GM12878 (cell line): ENCODE measurements around the gene CGGBP1. TPM values are rescaled to one million over a fixed set of nuclear protein-coding genes. Genes with fewer than 3 reads are reported as not detected.

Experiments
- ATAC-seq: fragments of 200-7000 bp; cut with Tn5 transposase; 3 replicates; pipeline ENCODE4 v1.9.1; 2020; ENCODE audit warnings: mild to moderate bottlenecking, moderate library complexity
- BruUV-seq: library from RNA; stranded (reverse); fragments of 400-500 nt; replicated peaks from 2 replicates; lab custom pipeline; 2021; lab: Mats Ljungman, UMichigan
- CTCF ChIA-PET: fragments of 300-600 bp; sonication (Branson Sonifier 250); formaldehyde crosslinking; extraction: SDS; loops from one replicate; lab custom pipeline; 2021; ENCODE audit warnings: inconsistent platforms; lab: Yijun Ruan, JAX
- POLR2A ChIA-PET: fragments of 350-600 bp; formaldehyde crosslinking; extraction: SDS; loops from one replicate; lab custom pipeline; 2021; ENCODE audit warnings: inconsistent platforms; lab: Charles Lee
- RAD21 ChIA-PET: fragments of 300-600 bp; sonication (Branson Sonifier 250); formaldehyde crosslinking; loops from one replicate; lab custom pipeline; 2023; ENCODE audit warnings: antibody characterized with exemption; ENCODE audit not compliant: unreplicated experiment; lab: Charles Lee
- SMC1A ChIA-PET: fragments of 300-600 bp; sonication (Branson Sonifier 250); formaldehyde crosslinking; loops from one replicate; lab custom pipeline; 2023; ENCODE audit not compliant: unreplicated experiment, uncharacterized antibody; lab: Charles Lee
- DNase-seq: peaks from one replicate; pipeline ENCODE4 v3.0.0-alpha.2; 2011; ENCODE audit warnings: low read depth, low spot score
- FAIRE-seq: peaks from 3 replicates; lab custom pipeline; 2011; peaks lifted over from hg19 to GRCh38; lab: Jason Lieb, UNC
- H2AFZ ChIP-seq: 2 replicates; pipeline ENCODE4 v1.6.0; 2011; ENCODE audit warnings: low read depth, low read length, control low read depth; ENCODE audit not compliant: control insufficient read depth
- H3K27ac ChIP-seq: 2 replicates; pipeline ENCODE4 v1.5.1; 2011; ENCODE audit warnings: control low read depth; ENCODE audit not compliant: control insufficient read depth, insufficient read depth
- H3K27me3 ChIP-seq, 2 experiments: replicated peaks in 1 of 2; 2 replicates each; pipeline versions ENCODE4 v1.6.0 to v1.6.1; 2011; ENCODE audit warnings: low read length in 1 of 2; ENCODE audit not compliant: control insufficient read depth in 2 of 2, insufficient read depth in 2 of 2
- H3K36me3 ChIP-seq, 2 experiments: 2 replicates each; pipeline ENCODE4 v1.5.1; 2011; ENCODE audit warnings: low read length in 1 of 2; ENCODE audit not compliant: control insufficient read depth in 2 of 2, insufficient read depth in 2 of 2
- H3K4me1 ChIP-seq: 2 replicates; pipeline ENCODE4 v1.6.1; 2011; ENCODE audit warnings: mild to moderate bottlenecking, low read length, moderate library complexity, mixed read lengths; ENCODE audit not compliant: control insufficient read depth, insufficient read depth
- H3K4me2 ChIP-seq: 2 replicates; pipeline ENCODE4 v1.6.0; 2011; ENCODE audit warnings: control low read depth; ENCODE audit not compliant: control insufficient read depth, insufficient read depth
- H3K4me3 ChIP-seq: fragments of 200-600 bp; sonication (generic); 2 replicates; pipeline ENCODE4 v1.5.1; 2016
- H3K79me2 ChIP-seq: 2 replicates; pipeline ENCODE4 v1.6.0; 2011; ENCODE audit warnings: low read length; ENCODE audit not compliant: control insufficient read depth, insufficient read depth
- H3K9ac ChIP-seq: 2 replicates; pipeline ENCODE4 v1.8.0; 2011; ENCODE audit warnings: low read length, control low read depth, mixed read lengths; ENCODE audit not compliant: control insufficient read depth, insufficient read depth
- H3K9me3 ChIP-seq: replicated peaks from 3 replicates; pipeline ENCODE4 v1.5.1; 2011; ENCODE audit warnings: mild to moderate bottlenecking, low read length; ENCODE audit not compliant: control insufficient read depth, insufficient read depth
- H4K20me1 ChIP-seq: 2 replicates; pipeline ENCODE4 v1.6.0; 2011; ENCODE audit not compliant: control insufficient read depth, insufficient read depth
- ASH2L ChIP-seq: fragments of 300-600, 200-600 bp; sonication (generic); IDR thresholded peaks from 2 replicates; pipeline ENCODE4 v1.6.1; 2017; ENCODE audit warnings: low read depth, mild to moderate bottlenecking, borderline replicate concordance
- BCL11A ChIP-seq: IDR thresholded peaks from 2 replicates; pipeline ENCODE4 v1.6.1; 2011; ENCODE audit warnings: low read depth, low read length
- BMI1 ChIP-seq: fragments of 450-650 bp; IDR thresholded peaks from 2 replicates; pipeline ENCODE4 v1.6.1; 2016; ENCODE audit warnings: mild to moderate bottlenecking, moderate library complexity, borderline replicate concordance
- CBX5 ChIP-seq: sonication (generic); IDR thresholded peaks from 2 replicates; pipeline ENCODE4 v1.6.1; 2016; ENCODE audit warnings: low read depth, moderate library complexity, mild to moderate bottlenecking, inconsistent platforms
- EGR1 ChIP-seq, 2 experiments: IDR thresholded peaks; 1 replicate in 1 of 2; 2 replicates in 1 of 2; pipeline ENCODE4 v1.6.1; 2011 to 2012; ENCODE audit warnings: low read depth in 2 of 2, low read length in 2 of 2, borderline replicate concordance in 1 of 2, mild to moderate bottlenecking in 1 of 2, moderate library complexity in 1 of 2
- ESRRA ChIP-seq: IDR thresholded peaks from 2 replicates; pipeline ENCODE4 v1.6.1; 2012; ENCODE audit warnings: mild to moderate bottlenecking, low read length, improper control_type of control experiment
- GABPA ChIP-seq: IDR thresholded peaks from 2 replicates; pipeline ENCODE4 v1.6.1; 2014; ENCODE audit warnings: antibody characterized with exemption, low read depth, mild to moderate bottlenecking, inconsistent platforms
- HDGF ChIP-seq: fragments of 450-650 bp; IDR thresholded peaks from 2 replicates; pipeline ENCODE4 v1.6.1; 2016; ENCODE audit warnings: antibody characterized with exemption
- IKZF2 ChIP-seq, 2 experiments: fragments of 450-650 bp; IDR thresholded peaks; 2 replicates each; pipeline ENCODE4 v1.6.1; 2017; ENCODE audit warnings: mild to moderate bottlenecking in 2 of 2, moderate library complexity in 2 of 2
- IRF4 ChIP-seq: IDR thresholded peaks from 2 replicates; pipeline ENCODE4 v1.6.1; 2011; ENCODE audit warnings: low read depth, low read length
- JUNB ChIP-seq: IDR thresholded peaks from 2 replicates; pipeline ENCODE4 v1.6.1; 2016; ENCODE audit warnings: antibody characterized with exemption, mild to moderate bottlenecking
- MYB ChIP-seq: fragments of 150-350 bp; IDR thresholded peaks from 2 replicates; pipeline ENCODE4 v1.6.1; 2014; ENCODE audit warnings: mild to moderate bottlenecking, low read depth, low read length, borderline replicate concordance
- NFIC ChIP-seq: IDR thresholded peaks from 2 replicates; pipeline ENCODE4 v1.6.1; 2012; ENCODE audit warnings: low read depth, mild to moderate bottlenecking, inconsistent platforms, low read length, moderate library complexity
- PBX3 ChIP-seq: IDR thresholded peaks from 2 replicates; pipeline ENCODE4 v1.6.1; 2011; ENCODE audit warnings: mild to moderate bottlenecking, low read depth, low read length, moderate library complexity; ENCODE audit not compliant: insufficient replicate concordance
- POU2F2 ChIP-seq: IDR thresholded peaks from 3 replicates; pipeline ENCODE4 v1.6.1; 2011; ENCODE audit warnings: low read depth, mild to moderate bottlenecking, low read length, borderline replicate concordance
- RELA ChIP-seq: fragments of 450-650 bp; IDR thresholded peaks from 2 replicates; pipeline ENCODE4 v1.8.0; 2014; ENCODE audit warnings: borderline replicate concordance; ENCODE audit not compliant: partially characterized antibody
- SMARCA5 ChIP-seq: fragments of 450-650 bp; IDR thresholded peaks from 2 replicates; pipeline ENCODE4 v1.6.1; 2017; ENCODE audit warnings: mild to moderate bottlenecking
- SPI1 ChIP-seq: IDR thresholded peaks from 2 replicates; pipeline ENCODE4 v1.6.1; 2011; ENCODE audit warnings: low read depth, mild to moderate bottlenecking, low read length, moderate library complexity, borderline replicate concordance; ENCODE audit not compliant: insufficient read depth
- YBX1 ChIP-seq: fragments of 450-650 bp; IDR thresholded peaks from 2 replicates; pipeline ENCODE4 v1.6.1; 2016; ENCODE audit warnings: antibody characterized with exemption
- WGBS: methylation state at CpG from one replicate; pipeline ENCODE4 v1.1.6; 2016; ENCODE audit warnings: low lambda C conversion rate; ENCODE audit not compliant: insufficient replicate concordance, insufficient coverage; ENCODE audit errors: missing lambda C conversion rate; 5-methylcytosine and 5-hydroxymethylcytosine counted together
- in situ Hi-C: fragments of 300-500 bp; cut with MboI; formaldehyde crosslinking; loops from 9 replicates; pipeline ENCODE4 v1.14.3; 2018; ENCODE audit warnings: mixed read lengths
- intact Hi-C: fragments of 100-400 bp; cut with micrococcal nuclease; formaldehyde crosslinking; loops from one replicate; pipeline ENCODE4 v1.14.2; 2022; ENCODE audit not compliant: unreplicated experiment
- polyA plus RNA-seq, 11 experiments: library from polyadenylated mRNA; depleted of rRNA in 4 of 11; unstranded in 6 of 11; stranded (reverse) in 5 of 11; fragments of >200 nt; fragmentation: Nextera tagmentation in 4 of 11; fragmentation: Illumina TruSeq in 1 of 11; extraction: Ambion mirVana in 4 of 11; extraction: Trizol in 1 of 11; gene quantifications; 1 replicate in 1 of 11; 2 replicates in 10 of 11; pipeline versions ENCODE4 v1.2.1 to v1.2.3, GENCODE V29; 2011 to 2016; ENCODE audit warnings: inconsistent platforms in 2 of 11, missing spikeins in 2 of 11, low read depth in 1 of 11
- total RNA-seq, 4 experiments: library from RNA; depleted of rRNA in 3 of 4; stranded (reverse); fragments of >200 nt in 3 of 4; fragmentation: Illumina TruSeq in 1 of 4; extraction: Trizol in 1 of 4; gene quantifications; 2 replicates each; pipeline versions ENCODE4 v1.2.1 to v1.2.3, GENCODE V29; 2013 to 2021

The CGGBP1 gene
- total and polyA plus RNA-seq, 10 of the 15 experiments (the other 5 are each of a cell fraction or from before 2014, with no cell fraction given): 27.8 to 75.8 (median 50.4) TPM

DNA sequence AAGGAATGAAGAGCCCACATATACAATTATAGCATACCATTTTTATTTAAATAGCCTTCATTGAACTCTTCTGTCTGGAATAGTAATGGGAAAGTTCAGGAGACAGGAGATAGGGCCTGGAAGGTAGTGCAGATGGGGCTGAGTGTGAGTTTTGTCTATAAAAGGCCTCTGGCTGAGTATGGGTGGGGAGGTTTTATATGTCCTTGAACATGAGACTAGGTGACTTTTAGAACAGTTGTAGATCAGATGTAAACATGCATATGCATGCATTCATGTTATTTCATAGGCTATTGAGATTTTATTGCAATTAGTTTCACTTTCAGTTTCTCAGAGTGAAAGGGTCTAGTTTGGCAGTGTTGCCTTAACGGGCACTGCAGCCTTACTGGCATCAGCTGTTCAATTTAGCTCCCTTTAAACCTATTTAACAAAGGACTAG lies 27.1 kb downstream of the CGGBP1 start:
- no peaks in the 10 kb centered on the region for H3K36me3 ChIP-seq
- H3K9me3 ChIP-seq: no peaks in the 10 kb centered on the region
- ChIA-PET POLR2A (interaction anchor here (0.7 to 1.5 kb wide), 3 partner anchors 13 to 27 kb away, joined by 3 to 4 read pairs (median 3); partner anchors contain the start of genes CGGBP1 and ZNF654), SMC1A (interaction anchor here (1.1 to 2.4 kb wide), 14 partner anchors 9 to 120 kb away, joined by 3 to 17 read pairs (median 6); partner anchors contain the start of genes CGGBP1 and ZNF654), RAD21 (interaction anchor here (0.9 to 2.5 kb wide), 7 partner anchors 12 to 119 kb away, joined by 3 to 12 read pairs (median 3); partner anchors contain the start of genes CGGBP1 and ZNF654), CTCF (interaction anchor here (0.7 to 2.7 kb wide), 9 partner anchors 10 to 132 kb away, joined by 3 to 20 read pairs (median 3); no protein-coding TSS in a partner anchor)
- DNase-seq (peak; percentile 26), ATAC-seq (peak; percentile 92), FAIRE-seq (peak; percentile 38)
- no peaks in the 10 kb centered on the region for H3K79me2 ChIP-seq
- no TSS peak for BruUV-seq
- peak overlapping the region; percentile 94 for H2AFZ ChIP-seq
- peak overlapping the region; percentile 46; the same call in 1 of the 2 replicates for H3K9ac ChIP-seq
- peak overlapping the region; percentile 91 for H3K4me2 ChIP-seq
- peak overlapping the region; percentile 27; the same call in 1 of the 2 replicates for H3K27ac ChIP-seq
- no peaks in the 10 kb centered on the region for H4K20me1 ChIP-seq
- H3K27me3 ChIP-seq: no peaks in the 10 kb centered on the region
- no peaks in the 10 kb centered on the region for H3K4me1 ChIP-seq
- TF ChIP-seq EGR1 (IDR thresholded peaks at IDR 0.05; ENCODE audit: borderline replicate concordance in 1 of 2, low read depth in 2 of 2, low read length in 2 of 2) (no peak), BCL11A (no peak), HDGF (no peak), MYB (no peak), GABPA (no peak), NFIC (0 out of 2 replicates have a peak, but pooled peaks have one; percentile 21), SPI1 (no peak), IRF4 (0 out of 2 replicates have a peak, but pooled peaks have one; percentile 16), PBX3 (no peak), POU2F2 (peak; percentile 96), JUNB (0 out of 2 replicates have a peak, but pooled peaks have one; percentile 5), YBX1 (no peak), IKZF2 (IDR thresholded peaks at IDR 0.05) (0 out of 4 replicates have a peak, but pooled peaks of 1 of the 2 experiments have one; percentile 19), BMI1 (no peak), CBX5 (no peak), ASH2L (peak; percentile 86; the same call in 1 of the 2 replicates), RELA (no peak), SMARCA5 (no peak), ESRRA (no peak)
- 5% methylated on average over 1 of the region's 1 CpG for WGBS
- in situ Hi-C loops (no loop called here), intact Hi-C loops (no loop called here)
- peak overlapping the region; percentile 52 for H3K4me3 ChIP-seq
